ENCODE data around the gene THAP5. TPM values are rescaled to one million over a fixed set of nuclear protein-coding genes. Genes with fewer than 3 reads are reported as not detected.

THAP5 gene
- 44.0 and 49.1 TPM in 2 replicates for total RNA-seq (2022)
- Bru-seq, nascent RNA = percentile 96 among the genes with signal in this experiment
- percentile 98 among the genes with signal in this experiment for BruChase-seq, experiment 1, labeled RNA remaining after a 6-hour chase
- BruChase-seq, experiment 2, labeled RNA remaining after a 2-hour chase = percentile 99 among the genes with signal in this experiment
- long read RNA-seq, transcript THAP5-203 (3 exons, 3,306 nt) = major isoform, 14 of 22 reads
- long read RNA-seq, partial matches to known transcripts = 0 of 22 reads
- long read RNA-seq, other reads (novel, unspliced or antisense) = 3 of 22 reads

GRCh38 chr7:108569381-108570145 is at the start of gene THAP5, which contains the start of gene DNAJB9:
Gene THAP5, minus strand, starts transcription at chr7:108569706. Its CDS starts 137 bp downstream, at chr7:108569569.
Gene DNAJB9, plus strand, starts transcription at chr7:108569874. Its CDS starts 1,853 bp downstream, at chr7:108571727.
- H3K27ac Mint-ChIP-seq (ENCODE audit: low read depth, unreplicated experiment) = peak within 1 kb of the TSS; percentile 99
- intact Hi-C loops (cut with micrococcal nuclease) = loop anchor here (1.0 kb wide), 1 partner anchor 43 kb away; the partner anchor contains the start of gene PNPLA8
- ChIA-PET CTCF (interaction anchor here (0.6 to 1.2 kb wide), 3 partner anchors 27 to 42 kb away, joined by 3 read pairs; no protein-coding TSS in a partner anchor), POLR2A (interaction anchor here (0.6 to 4.6 kb wide), 17 partner anchors 9 to 1401 kb away, joined by 3 to 244 read pairs (median 3); partner anchors contain the start of genes HBP1 and PNPLA8)
- peak; percentile 99 for DNase-seq (ENCODE audit: unreplicated experiment)
- H3K9me3 Mint-ChIP-seq (ENCODE audit: unreplicated experiment) = no peaks in the 10 kb centered on the region
- BruUV-seq (replicated peaks) = no TSS peak
- H3K27me3 Mint-ChIP-seq (ENCODE audit: insufficient read depth, unreplicated experiment) = no peaks in the 10 kb centered on the region
- peak within 1 kb of the TSS; percentile 97 for H3K4me3 Mint-ChIP-seq (ENCODE audit: unreplicated experiment)
- no peak for TF ChIP-seq CTCF (IDR thresholded peaks at IDR 0.05; ENCODE audit: unreplicated experiment)
- peaks cover 28% of the 10 kb centered on the region for H3K4me1 Mint-ChIP-seq (ENCODE audit: insufficient read depth, unreplicated experiment)
- H3K36me3 Mint-ChIP-seq (ENCODE audit: insufficient read depth, unreplicated experiment) = peaks cover 64% of the 10 kb centered on the region

GRCh38 chr7:108618056-108618455 is 48.5 kb upstream of the THAP5 start:
- TF ChIP-seq CTCF (IDR thresholded peaks at IDR 0.05; ENCODE audit: unreplicated experiment) = no peak
- intact Hi-C loops (cut with micrococcal nuclease) = no loop called here
- ChIA-PET POLR2A (interaction anchor here (1.0 kb wide), 1 partner anchor 8 kb away, joined by 3 read pairs; no protein-coding TSS in a partner anchor), CTCF (interaction anchor here (0.7 to 1.0 kb wide), 2 partner anchors 14 to 1184 kb away, joined by 3 to 5 read pairs; no protein-coding TSS in a partner anchor)
- Mint-ChIP-seq H3K9me3 (ENCODE audit: unreplicated experiment) (no peaks in the 10 kb centered on the region), H3K27me3 (ENCODE audit: insufficient read depth, unreplicated experiment) (peaks cover 62% of the 10 kb centered on the region), H3K4me3 (ENCODE audit: unreplicated experiment) (no peak overlapping the region), H3K27ac (ENCODE audit: low read depth, unreplicated experiment) (no peak overlapping the region), H3K36me3 (ENCODE audit: insufficient read depth, unreplicated experiment) (no peaks in the 10 kb centered on the region), H3K4me1 (ENCODE audit: insufficient read depth, unreplicated experiment) (no peaks in the 10 kb centered on the region)
- DNase-seq (ENCODE audit: unreplicated experiment) = no peak
- no TSS peak for BruUV-seq (replicated peaks)

GRCh38 chr7:108614896-108615295 is 45.4 kb upstream of the THAP5 start:
- DNase-seq (ENCODE audit: unreplicated experiment) = no peak
- H3K4me1 Mint-ChIP-seq (ENCODE audit: insufficient read depth, unreplicated experiment) = no peaks in the 10 kb centered on the region
- no peak overlapping the region for H3K27ac Mint-ChIP-seq (ENCODE audit: low read depth, unreplicated experiment)
- ChIA-PET CTCF (interaction anchor here (0.6 kb wide), 2 partner anchors 434 to 730 kb away, joined by 5 to 6 read pairs; no protein-coding TSS in a partner anchor), POLR2A (no interaction called here)
- no peaks in the 10 kb centered on the region for H3K36me3 Mint-ChIP-seq (ENCODE audit: insufficient read depth, unreplicated experiment)
- H3K4me3 Mint-ChIP-seq (ENCODE audit: unreplicated experiment) = no peak overlapping the region
- peaks cover 52% of the 10 kb centered on the region for H3K27me3 Mint-ChIP-seq (ENCODE audit: insufficient read depth, unreplicated experiment)
- TF ChIP-seq CTCF (IDR thresholded peaks at IDR 0.05; ENCODE audit: unreplicated experiment) = no peak
- intact Hi-C loops (cut with micrococcal nuclease) = loop anchor here (5.0 kb wide), 1 partner anchor 1827 kb away; no protein-coding TSS in a partner anchor
- no peaks in the 10 kb centered on the region for H3K9me3 Mint-ChIP-seq (ENCODE audit: unreplicated experiment)
- BruUV-seq (replicated peaks) = no TSS peak

GRCh38 chr7:108613949-108614381 is 44.5 kb upstream of the THAP5 start:
- BruUV-seq (replicated peaks) = no TSS peak
- POLR2A ChIA-PET = no interaction called here
- peaks cover 43% of the 10 kb centered on the region for H3K27me3 Mint-ChIP-seq (ENCODE audit: insufficient read depth, unreplicated experiment)
- DNase-seq (ENCODE audit: unreplicated experiment) = no peak
- TF ChIP-seq CTCF (IDR thresholded peaks at IDR 0.05; ENCODE audit: unreplicated experiment) = no peak
- intact Hi-C loops (cut with micrococcal nuclease) = loop anchor here (5.0 kb wide), 1 partner anchor 1828 kb away; no protein-coding TSS in a partner anchor
- no peaks in the 10 kb centered on the region for H3K9me3 Mint-ChIP-seq (ENCODE audit: unreplicated experiment)
- no peaks in the 10 kb centered on the region for H3K4me1 Mint-ChIP-seq (ENCODE audit: insufficient read depth, unreplicated experiment)
- H3K4me3 Mint-ChIP-seq (ENCODE audit: unreplicated experiment) = no peak overlapping the region
- no peaks in the 10 kb centered on the region for H3K36me3 Mint-ChIP-seq (ENCODE audit: insufficient read depth, unreplicated experiment)
- no peak overlapping the region for H3K27ac Mint-ChIP-seq (ENCODE audit: low read depth, unreplicated experiment)
- CTCF ChIA-PET = interaction anchor here (0.6 to 1.0 kb wide), 6 partner anchors 9 to 1817 kb away, joined by 3 to 4 read pairs (median 3); no protein-coding TSS in a partner anchor

All from MCF 10A (cell line).